Ovary (tissue), 9 donors: ENCODE results near the gene PCDHGA6. TPM values are rescaled to one million over a fixed set of nuclear protein-coding genes. Genes with fewer than 3 reads are reported as not detected.
"Not testable (repeated sequence)": the region's sequence is repeated elsewhere in the genome, so short reads cannot be mapped to it uniquely, and the experiment has no call there.

Source experiments
- DNase-seq, 5 donors: peaks; one replicate each; pipeline ENCODE4 v3.0.0-alpha.2; 2019 to 2020
- H3K27ac ChIP-seq, 2 donors: fragments of 200-600 bp; one replicate each; pipeline versions ENCODE4 v1.5.1 to v1.8.0; 2019 to 2022
- H3K27me3 ChIP-seq: fragments of 200-600 bp; one replicate; pipeline ENCODE4 v1.8.0; 2022
- H3K36me3 ChIP-seq: fragments of 200-600 bp; sonication (generic); one replicate; pipeline ENCODE4 v1.5.1; 2019
- H3K4me1 ChIP-seq: one replicate; pipeline ENCODE4 v1.8.1; 2013; ENCODE audit warnings: mild to moderate bottlenecking, moderate library complexity; ENCODE audit not compliant: insufficient read depth
- H3K4me3 ChIP-seq: fragments of 200-600 bp; sonication (generic); one replicate; pipeline ENCODE4 v1.5.1; 2017
- H3K9me3 ChIP-seq, 2 donors: fragments of 200-600 bp in 1 of 2; sonication (generic) in 1 of 2; one replicate each; pipeline versions ENCODE4 v1.5.1 to v1.8.1; 2013 to 2019; ENCODE audit warnings: mild to moderate bottlenecking in 1 of 2, moderate library complexity in 1 of 2
- EP300 ChIP-seq: sonication (generic); formaldehyde crosslinking; IDR thresholded peaks from one replicate; pipeline ENCODE4 v1.6.1; 2017; ENCODE audit warnings: antibody characterized with exemption
- POLR2A ChIP-seq: fragments of 450-650 bp; IDR thresholded peaks from one replicate; pipeline ENCODE4 v1.6.1; 2017; ENCODE audit warnings: antibody characterized with exemption, mild to moderate bottlenecking, moderate library complexity
- WGBS, 3 donors: extraction: QIAGEN DNeasy Blood & Tissue Kit in 1 of 3; methylation state at CpG; one replicate each; pipeline versions ENCODE4 v1.1.5 to v1.1.7; 2013 to 2017; 5-methylcytosine and 5-hydroxymethylcytosine counted together
- intact Hi-C, 4 donors: fragments of 100-400 bp; cut with DNase I; formaldehyde crosslinking; loops; one replicate each; pipeline versions ENCODE4 v1.11.0 to v1.15.1; 2022 to 2023
- polyA plus RNA-seq, 2 donors: library from polyadenylated mRNA; stranded (reverse); fragments of 200-250 nt in 1 of 2; fragments of 350-450 nt in 1 of 2; fragmentation: Illumina TruSeq in 1 of 2; extraction: RNeasy Lipid Tissue Mini Kit (QIAGEN cat#74804) in 1 of 2; gene quantifications; one replicate each; pipeline ENCODE4 v1.2.3, GENCODE V29; 2013 to 2014
- total RNA-seq, 7 donors: library from RNA; depleted of rRNA in 2 of 7; stranded (reverse); fragments of >200 nt in 2 of 7; fragmentation: NEBNext Ultra II Directional in 3 of 7; extraction: Animal tissue kit (Norgen Biotek cat#: 25700) in 3 of 7; gene quantifications; one replicate each; pipeline versions ENCODE4 v1.1.0 to v1.2.4, GENCODE V29; 2016 to 2023
- TF ChIP-seq, protein P1 (sequence below), 3 donors: fragments of 450-650 bp in 2 of 3; fragments of 200-600 bp in 1 of 3; IDR thresholded peaks; one replicate each; pipeline versions ENCODE4 v1.5.1 to v1.8.0; 2016 to 2022; ENCODE audit warnings: antibody characterized with exemption in 3 of 3, mild to moderate bottlenecking in 1 of 3
- donor health status: DM: no; HTN: no; CAD: no; lungs with moderate emphysema.
- donor health status: DM: no; HTN: no; CAD: no.
- donor health status: Bipolar disorder and iron deficiency.
- donor health status: DM: yes; HTN: yes; CAD: no.
- donor health status: DM: no; HTN: no; CAD: no.
- donor health status: DM: yes; HTN: yes; CAD: no.

Gene PCDHGA6
- total and polyA plus RNA-seq, 9 donors = 3.6 to 14.5 (median 8.5) TPM

- Histone ChIP-seq H3K27ac (no peak within 1 kb of the TSS), H3K4me3 (peak within 1 kb of the TSS; percentile 26), H3K4me1 (no peaks in the 10 kb centered on the region), H3K9me3 (peaks cover 7 to 37% of the 10 kb centered on the region in 2 donors), H3K36me3 (no peaks in the 10 kb centered on the region), H3K27me3 (no peaks in the 10 kb centered on the region)
- TF ChIP-seq, protein P1, sequence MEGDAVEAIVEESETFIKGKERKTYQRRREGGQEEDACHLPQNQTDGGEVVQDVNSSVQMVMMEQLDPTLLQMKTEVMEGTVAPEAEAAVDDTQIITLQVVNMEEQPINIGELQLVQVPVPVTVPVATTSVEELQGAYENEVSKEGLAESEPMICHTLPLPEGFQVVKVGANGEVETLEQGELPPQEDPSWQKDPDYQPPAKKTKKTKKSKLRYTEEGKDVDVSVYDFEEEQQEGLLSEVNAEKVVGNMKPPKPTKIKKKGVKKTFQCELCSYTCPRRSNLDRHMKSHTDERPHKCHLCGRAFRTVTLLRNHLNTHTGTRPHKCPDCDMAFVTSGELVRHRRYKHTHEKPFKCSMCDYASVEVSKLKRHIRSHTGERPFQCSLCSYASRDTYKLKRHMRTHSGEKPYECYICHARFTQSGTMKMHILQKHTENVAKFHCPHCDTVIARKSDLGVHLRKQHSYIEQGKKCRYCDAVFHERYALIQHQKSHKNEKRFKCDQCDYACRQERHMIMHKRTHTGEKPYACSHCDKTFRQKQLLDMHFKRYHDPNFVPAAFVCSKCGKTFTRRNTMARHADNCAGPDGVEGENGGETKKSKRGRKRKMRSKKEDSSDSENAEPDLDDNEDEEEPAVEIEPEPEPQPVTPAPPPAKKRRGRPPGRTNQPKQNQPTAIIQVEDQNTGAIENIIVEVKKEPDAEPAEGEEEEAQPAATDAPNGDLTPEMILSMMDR (IDR thresholded peaks at IDR 0.05) = peak; percentile 9 to 58 (median 46)
- no peak for TF ChIP-seq EP300
- 7 to 15% (median 7%) methylated on average over 27 of the region's 27 CpGs for WGBS, 3 donors
- intact Hi-C loops = no loop called here
- DNase-seq = peak in 3 of 5 donors; percentile 43 to 50 (median 43)
These were observed 35.0 kb upstream of the PCDHGA6 start, which contains the start of gene PCDHGA2 for GRCh38 chr5:141338538-141339306. Gene PCDHGA2, plus strand, starts transcription at chr5:141338760.

- H3K27me3 ChIP-seq, intact Hi-C loops, DNase-seq, H3K27ac ChIP-seq, H3K4me3 ChIP-seq, H3K4me1 ChIP-seq, H3K36me3 ChIP-seq: not testable (repeated sequence)
- peaks cover 19 to 46% of the 10 kb centered on the region in 2 donors for H3K9me3 ChIP-seq
- WGBS, 3 donors = 42 to 79% (median 52%) methylated on average over 24 to 45 of the region's 45 CpGs
These were observed 32.8 kb upstream of the PCDHGA6 start for GRCh38 chr5:141340781-141341354.

DNA sequence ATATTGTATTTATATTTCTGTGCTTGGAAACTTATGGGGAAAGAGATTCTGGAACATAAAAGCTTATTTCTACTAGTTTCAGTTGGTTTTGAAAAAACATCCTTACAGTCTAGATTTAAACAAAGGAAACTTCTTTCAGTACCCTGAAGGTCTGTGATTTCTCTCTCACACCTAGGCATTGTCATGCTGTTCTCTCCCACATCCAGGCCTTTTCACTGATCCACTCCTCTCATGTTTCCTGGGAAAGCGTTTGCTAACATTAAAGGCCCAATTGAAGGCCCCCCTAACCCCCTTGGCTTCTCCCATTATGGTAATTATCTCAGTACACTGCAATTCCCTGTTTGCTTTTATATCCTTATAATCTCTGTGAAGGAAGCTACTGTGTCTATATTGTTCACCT lies 30.9 kb upstream of the PCDHGA6 start:
- no peak for DNase-seq
- WGBS, 3 donors = 19 to 26% (median 23%) methylated on average over 1 of the region's 1 CpG
- H3K27me3 ChIP-seq = no peaks in the 10 kb centered on the region
- H3K36me3 ChIP-seq = no peaks in the 10 kb centered on the region
- H3K4me3 ChIP-seq = no peak overlapping the region
- TF ChIP-seq, protein P1 (IDR thresholded peaks at IDR 0.05) = no peak
- TF ChIP-seq POLR2A (no peak), EP300 (no peak)
- no peak overlapping the region for H3K27ac ChIP-seq
- peaks cover 16 to 49% of the 10 kb centered on the region in 2 donors for H3K9me3 ChIP-seq
- H3K4me1 ChIP-seq = no peaks in the 10 kb centered on the region
- intact Hi-C loops = no loop called here

DNA sequence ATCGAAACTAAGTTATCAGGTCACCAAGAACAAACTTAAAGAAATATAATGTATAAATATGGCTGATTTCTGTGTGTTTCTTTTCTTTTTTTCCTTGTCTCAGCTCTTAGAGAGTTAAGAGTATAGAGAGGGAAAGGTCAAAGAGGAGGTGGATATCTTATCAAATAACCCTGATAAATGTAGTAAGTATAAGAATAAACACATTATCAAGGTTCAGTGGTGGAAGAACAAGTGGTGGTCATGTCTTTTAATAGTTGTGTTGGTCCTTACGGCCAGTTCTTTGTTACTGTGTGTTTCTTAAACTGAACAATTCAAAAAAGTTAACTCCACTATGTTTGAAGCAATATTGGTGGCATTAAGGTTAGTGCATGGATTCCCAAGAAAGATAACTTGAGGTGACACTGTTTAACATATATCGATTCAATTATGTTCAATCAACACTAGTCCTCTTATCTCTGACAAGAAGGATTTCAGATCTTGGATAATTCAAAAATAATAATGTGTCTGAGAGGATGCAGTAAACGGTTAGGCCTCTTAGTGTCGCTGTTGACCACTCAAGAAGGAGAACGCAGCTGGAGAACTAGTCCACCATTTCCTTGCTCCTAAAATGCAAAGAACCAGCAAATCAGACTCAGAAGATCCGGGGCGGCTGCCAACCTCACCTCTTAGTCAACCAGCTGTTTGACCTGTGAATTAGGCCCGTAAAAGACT lies 30.3 kb upstream of the PCDHGA6 start, which contains the start of gene PCDHGA3:
TSS of gene PCDHGA3 (plus strand) at position 588 of the 711 bp plus-strand sequence. CDS start 205 bp downstream, outside the sequence.
- no peaks in the 10 kb centered on the region for H3K4me1 ChIP-seq
- intact Hi-C loops = no loop called here
- H3K36me3 ChIP-seq = no peaks in the 10 kb centered on the region
- no peak for DNase-seq
- no peaks in the 10 kb centered on the region for H3K27me3 ChIP-seq
- 23 to 26% (median 24%) methylated on average over 9 of the region's 9 CpGs for WGBS, 3 donors
- peaks cover 16 to 49% of the 10 kb centered on the region in 2 donors for H3K9me3 ChIP-seq
- H3K4me3 ChIP-seq = peak within 1 kb of the TSS; percentile 8
- TF ChIP-seq POLR2A = no peak
- TF ChIP-seq EP300 = no peak
- TF ChIP-seq, protein P1 (IDR thresholded peaks at IDR 0.05) = no peak
- H3K27ac ChIP-seq = no peak within 1 kb of the TSS
